Measurements from ENCODE around the gene LRBA. TPM values are rescaled to one million over a fixed set of nuclear protein-coding genes. Genes with fewer than 3 reads are reported as not detected.
"Not testable (repeated sequence)": the region's sequence is repeated elsewhere in the genome, so short reads cannot be mapped to it uniquely, and the experiment has no call there.

LRBA gene
- total and polyA plus RNA-seq, 2 donors, result 11.6 to 92.0 TPM

GRCh38 chr4:151000747-151001429, 14.2 kb downstream of the LRBA start:
- DNase-seq (ENCODE audit: extremely low spot score), result no peak
- Histone ChIP-seq H3K4me1 (ENCODE audit: insufficient read depth) (no peaks in the 10 kb centered on the region), H3K27ac (ENCODE audit: low read depth) (no peak overlapping the region), H3K4me3 (ENCODE audit: low read depth, low read length) (no peak overlapping the region), H3K36me3 (ENCODE audit: insufficient read depth) (no peaks in the 10 kb centered on the region)
- WGBS, result 96% methylated on average over 7 of the region's 7 CpGs

GRCh38 chr4:150999086-150999485, 16.0 kb downstream of the LRBA start:
- DNase-seq (ENCODE audit: extremely low spot score), result no peak
- Histone ChIP-seq H3K4me3 (ENCODE audit: low read depth, low read length) (no peak overlapping the region), H3K27ac (ENCODE audit: low read depth) (no peak overlapping the region), H3K36me3 (ENCODE audit: insufficient read depth) (no peaks in the 10 kb centered on the region), H3K4me1 (ENCODE audit: insufficient read depth) (no peaks in the 10 kb centered on the region)
- WGBS, result 89% methylated on average over 1 of the region's 1 CpG

- Histone ChIP-seq H3K36me3 (ENCODE audit: insufficient read depth) (no peaks in the 10 kb centered on the region), H3K4me1 (ENCODE audit: insufficient read depth) (no peaks in the 10 kb centered on the region), H3K27ac (ENCODE audit: low read depth) (no peak overlapping the region), H3K4me3 (ENCODE audit: low read depth, low read length) (no peak overlapping the region)
- no peak for DNase-seq (ENCODE audit: extremely low spot score)
These were observed 17.9 kb downstream of the LRBA start for GRCh38 chr4:150997141-150997540.

- 87% methylated on average over 2 of the region's 2 CpGs for WGBS
- H3K27ac ChIP-seq (ENCODE audit: low read depth), result no peak overlapping the region
- no peak for DNase-seq (ENCODE audit: extremely low spot score)
- no peak overlapping the region for H3K4me3 ChIP-seq (ENCODE audit: low read depth, low read length)
- no peaks in the 10 kb centered on the region for H3K4me1 ChIP-seq (ENCODE audit: insufficient read depth)
- H3K36me3 ChIP-seq (ENCODE audit: insufficient read depth), result no peaks in the 10 kb centered on the region
These were observed 20.4 kb downstream of the LRBA start for GRCh38 chr4:150994721-150995120.

- H3K4me3 ChIP-seq (ENCODE audit: low read depth, low read length); H3K27ac ChIP-seq (ENCODE audit: low read depth); H3K4me1 ChIP-seq (ENCODE audit: insufficient read depth); DNase-seq (ENCODE audit: extremely low spot score); H3K36me3 ChIP-seq (ENCODE audit: insufficient read depth): not testable (repeated sequence)
- 94% methylated on average over 3 of the region's 3 CpGs for WGBS
These were observed 21.5 kb downstream of the LRBA start for GRCh38 chr4:150993577-150993976.

GRCh38 chr4:150990993-150991392, 24.1 kb downstream of the LRBA start:
- 97% methylated on average over 2 of the region's 2 CpGs for WGBS
- H3K4me1 ChIP-seq (ENCODE audit: insufficient read depth), result no peaks in the 10 kb centered on the region
- H3K36me3 ChIP-seq (ENCODE audit: insufficient read depth), result no peaks in the 10 kb centered on the region
- no peak overlapping the region for H3K4me3 ChIP-seq (ENCODE audit: low read depth, low read length)
- no peak for DNase-seq (ENCODE audit: extremely low spot score)
- H3K27ac ChIP-seq (ENCODE audit: low read depth), result no peak overlapping the region

- no peak for DNase-seq (ENCODE audit: extremely low spot score)
- Histone ChIP-seq H3K4me1 (ENCODE audit: insufficient read depth) (no peaks in the 10 kb centered on the region), H3K27ac (ENCODE audit: low read depth) (no peak overlapping the region), H3K36me3 (ENCODE audit: insufficient read depth) (no peaks in the 10 kb centered on the region), H3K4me3 (ENCODE audit: low read depth, low read length) (no peak overlapping the region)
- 94% methylated on average over 3 of the region's 3 CpGs for WGBS
These were observed 24.8 kb downstream of the LRBA start for GRCh38 chr4:150990250-150990649.

- H3K4me1 ChIP-seq (ENCODE audit: insufficient read depth), result no peaks in the 10 kb centered on the region
- no peaks in the 10 kb centered on the region for H3K36me3 ChIP-seq (ENCODE audit: insufficient read depth)
- DNase-seq (ENCODE audit: extremely low spot score), result no peak
- no peak overlapping the region for H3K27ac ChIP-seq (ENCODE audit: low read depth)
- H3K4me3 ChIP-seq (ENCODE audit: low read depth, low read length), result no peak overlapping the region
- WGBS, result 98% methylated on average over 2 of the region's 2 CpGs
These were observed 26.8 kb downstream of the LRBA start for GRCh38 chr4:150988238-150988637.

- H3K4me1 ChIP-seq (ENCODE audit: insufficient read depth), result no peaks in the 10 kb centered on the region
- 88% methylated on average over 3 of the region's 3 CpGs for WGBS
These were observed 27.9 kb downstream of the LRBA start for GRCh38 chr4:150987204-150987603.

GRCh38 chr4:150986085-150986484, 29.0 kb downstream of the LRBA start:
- H3K4me3 ChIP-seq (ENCODE audit: low read depth, low read length), result no peak overlapping the region
- no peak for DNase-seq (ENCODE audit: extremely low spot score)
- no peaks in the 10 kb centered on the region for H3K36me3 ChIP-seq (ENCODE audit: insufficient read depth)
- H3K4me1 ChIP-seq (ENCODE audit: insufficient read depth), result no peaks in the 10 kb centered on the region
- whole genome bisulfite sequencing, result 94% methylated on average over 4 of the region's 4 CpGs
- H3K27ac ChIP-seq (ENCODE audit: low read depth), result no peak overlapping the region

More at GRCh38 chr4:150987204-150987603, 27.9 kb downstream of the LRBA start:
- H3K4me3 ChIP-seq (ENCODE audit: low read depth, low read length), result no peak overlapping the region
- DNase-seq (ENCODE audit: extremely low spot score), result no peak
- H3K27ac ChIP-seq (ENCODE audit: low read depth), result no peak overlapping the region
- no peaks in the 10 kb centered on the region for H3K36me3 ChIP-seq (ENCODE audit: insufficient read depth)

- Histone ChIP-seq H3K27ac (ENCODE audit: low read depth) (no peak overlapping the region), H3K4me3 (ENCODE audit: low read depth, low read length) (no peak overlapping the region), H3K4me1 (ENCODE audit: insufficient read depth) (no peaks in the 10 kb centered on the region), H3K36me3 (ENCODE audit: insufficient read depth) (no peaks in the 10 kb centered on the region)
- WGBS, result 95% methylated on average over 3 of the region's 3 CpGs
- DNase-seq (ENCODE audit: extremely low spot score), result no peak
These were observed 31.2 kb downstream of the LRBA start for GRCh38 chr4:150983851-150984250.

GRCh38 chr4:150982557-150983233, 32.4 kb downstream of the LRBA start:
- WGBS, result 99% methylated on average over 1 of the region's 1 CpG
- DNase-seq (ENCODE audit: extremely low spot score), result no peak
- H3K36me3 ChIP-seq (ENCODE audit: insufficient read depth), result no peaks in the 10 kb centered on the region
- H3K27ac ChIP-seq (ENCODE audit: low read depth), result no peak overlapping the region
- H3K4me1 ChIP-seq (ENCODE audit: insufficient read depth), result no peaks in the 10 kb centered on the region
- no peak overlapping the region for H3K4me3 ChIP-seq (ENCODE audit: low read depth, low read length)

- DNase-seq (ENCODE audit: extremely low spot score), result no peak
- WGBS, result 97% methylated on average over 3 of the region's 3 CpGs
- H3K4me1 ChIP-seq (ENCODE audit: insufficient read depth), result no peaks in the 10 kb centered on the region
- no peak overlapping the region for H3K27ac ChIP-seq (ENCODE audit: low read depth)
- H3K4me3 ChIP-seq (ENCODE audit: low read depth, low read length), result no peak overlapping the region
- no peaks in the 10 kb centered on the region for H3K36me3 ChIP-seq (ENCODE audit: insufficient read depth)
These were observed 36.1 kb downstream of the LRBA start for GRCh38 chr4:150978738-150979575.

Data from urinary bladder (tissue), 4 donors.